IPS-20b (cell line): ENCODE data around the gene CEMIP.

Experiments used
- H3K27ac ChIP-seq: one replicate; pipeline ENCODE4 v1.5.1; 2013; ENCODE audit warnings: low read length
- H3K27me3 ChIP-seq: 2 replicates; pipeline ENCODE4 v1.6.1; 2013; ENCODE audit warnings: mild to moderate bottlenecking, low read length, inconsistent platforms; ENCODE audit not compliant: insufficient read depth
- H3K36me3 ChIP-seq: 2 replicates; pipeline ENCODE4 v1.6.1; 2013; ENCODE audit warnings: low read depth, mild to moderate bottlenecking, inconsistent platforms, low read length, moderate library complexity; ENCODE audit not compliant: insufficient read depth
- H3K4me1 ChIP-seq: 2 replicates; pipeline ENCODE4 v1.6.1; 2013; ENCODE audit warnings: mild to moderate bottlenecking, control low read depth, inconsistent platforms, low read length, moderate library complexity; ENCODE audit not compliant: insufficient read depth
- H3K4me3 ChIP-seq: 2 replicates; pipeline ENCODE4 v1.5.1; 2013; ENCODE audit warnings: mild to moderate bottlenecking, low read length, inconsistent platforms
- H3K9ac ChIP-seq: 2 replicates; pipeline ENCODE4 v1.6.1; 2013; ENCODE audit warnings: low read depth, mild to moderate bottlenecking, inconsistent platforms, low read length, moderate library complexity
- H3K9me3 ChIP-seq: 2 replicates; pipeline ENCODE4 v1.6.1; 2013; ENCODE audit warnings: mild to moderate bottlenecking, low read depth, low read length, inconsistent platforms; ENCODE audit not compliant: insufficient read depth

Gene CEMIP

DNA sequence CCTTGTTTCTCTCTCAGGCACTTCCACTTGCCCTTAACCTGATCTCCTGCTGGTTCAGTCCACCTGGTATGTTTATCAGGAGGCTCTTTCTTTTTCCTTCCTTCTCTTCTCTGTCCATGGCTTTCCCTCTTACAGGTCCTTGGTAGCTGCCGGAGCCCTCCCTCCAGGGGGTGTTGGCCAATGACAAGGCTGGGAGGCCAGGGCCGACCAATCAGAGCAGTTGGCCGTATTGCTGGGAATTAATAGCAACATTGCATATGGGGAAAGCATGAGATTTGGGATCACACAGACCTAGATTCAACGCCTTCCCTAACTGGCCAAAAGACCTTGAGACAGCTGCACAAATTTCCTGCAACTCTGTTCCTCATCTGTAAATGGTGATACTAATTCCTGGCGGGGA, 62.4 kb downstream of the CEMIP start:
- no peaks in the 10 kb centered on the region for H3K9me3 ChIP-seq
- no peaks in the 10 kb centered on the region for H3K36me3 ChIP-seq
- no peaks in the 10 kb centered on the region for H3K27me3 ChIP-seq
- H3K4me3 ChIP-seq = no peak overlapping the region
- H3K27ac ChIP-seq = no peak overlapping the region
- no peak overlapping the region for H3K9ac ChIP-seq
- H3K4me1 ChIP-seq = no peaks in the 10 kb centered on the region

DNA sequence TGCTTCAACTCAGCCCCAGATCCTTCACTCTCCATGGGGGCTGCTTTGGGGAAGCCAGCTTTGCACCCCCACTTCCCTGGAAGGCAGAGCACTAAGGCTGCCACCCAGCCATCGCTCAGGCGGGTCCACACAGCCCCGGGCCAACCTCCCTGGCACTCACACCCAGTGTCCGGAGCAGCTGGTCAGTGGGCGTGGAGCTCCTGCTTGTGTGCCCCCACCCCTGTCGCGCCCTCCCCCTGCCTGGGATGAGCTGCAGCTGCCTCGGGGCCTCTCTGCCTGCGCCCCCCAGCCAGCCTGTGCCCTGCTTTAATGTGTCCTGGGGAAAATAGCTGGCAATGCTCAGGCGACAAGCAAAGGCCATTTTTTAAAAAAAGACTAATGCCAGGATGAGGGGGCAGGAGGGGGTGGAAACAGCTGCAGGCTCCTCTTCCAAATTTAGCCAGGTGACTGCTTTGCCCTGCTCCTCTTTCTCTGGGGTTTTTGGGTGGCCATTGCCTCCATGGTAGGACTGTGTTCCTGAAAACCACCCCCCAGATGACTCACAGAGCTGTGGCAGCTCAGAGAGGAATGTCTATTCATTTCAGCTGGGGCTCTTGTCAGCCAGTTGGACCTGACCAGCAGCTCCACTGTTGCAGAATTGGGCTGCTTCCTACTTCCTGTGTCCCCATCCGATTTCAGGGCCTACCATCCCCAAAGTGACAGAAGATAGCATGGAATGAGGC, 65.0 kb downstream of the CEMIP start:
- H3K27ac ChIP-seq = no peak overlapping the region
- H3K9ac ChIP-seq = no peak overlapping the region
- H3K4me1 ChIP-seq = no peaks in the 10 kb centered on the region

DNA sequence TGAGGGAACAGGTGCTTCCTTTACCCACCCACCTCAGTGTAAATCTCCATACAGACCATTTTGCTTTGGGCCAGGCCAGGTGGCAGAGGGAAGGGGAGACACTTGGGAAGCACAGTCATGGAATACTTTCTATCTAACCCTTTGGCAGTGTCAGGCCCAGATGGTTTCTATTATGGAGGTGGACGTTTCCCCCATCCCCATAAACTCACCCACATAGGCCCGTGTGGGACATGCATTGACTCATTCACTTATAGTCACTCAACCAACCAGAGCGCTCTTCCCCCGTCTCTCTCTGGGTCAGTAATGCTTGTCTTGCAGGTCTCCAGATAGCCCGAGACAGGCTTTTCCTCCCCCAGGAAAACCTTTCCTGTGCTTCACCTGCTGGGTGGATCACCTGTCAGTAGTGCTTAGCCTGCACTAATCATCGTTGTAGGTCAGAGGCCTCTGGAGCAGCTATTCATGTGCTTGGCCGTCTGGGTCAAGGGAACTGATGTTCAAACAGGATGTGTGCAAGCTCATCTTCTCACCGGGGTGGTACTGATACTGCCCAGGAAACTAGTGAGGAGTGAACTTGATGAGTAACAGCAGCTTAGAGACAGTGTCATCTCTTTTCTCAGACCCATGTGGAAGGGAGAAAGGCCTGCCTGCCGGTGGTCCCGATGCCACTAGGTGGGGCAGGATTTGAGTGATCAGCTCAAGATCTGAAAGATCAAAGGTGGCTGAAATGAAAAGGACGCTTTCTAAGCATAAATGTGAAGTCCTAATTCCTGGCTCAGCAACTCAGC, 67.1 kb downstream of the CEMIP start:
- no peaks in the 10 kb centered on the region for H3K9me3 ChIP-seq
- H3K27me3 ChIP-seq = no peaks in the 10 kb centered on the region
- no peak overlapping the region for H3K27ac ChIP-seq
- H3K4me1 ChIP-seq = no peaks in the 10 kb centered on the region
- no peak overlapping the region for H3K9ac ChIP-seq
- H3K4me3 ChIP-seq = no peak overlapping the region
- H3K36me3 ChIP-seq = no peaks in the 10 kb centered on the region

More for the DNA sequence above, 65.0 kb downstream of the CEMIP start:
- Histone ChIP-seq H3K4me3 (no peak overlapping the region), H3K27me3 (no peaks in the 10 kb centered on the region), H3K36me3 (no peaks in the 10 kb centered on the region), H3K9me3 (no peaks in the 10 kb centered on the region)

DNA sequence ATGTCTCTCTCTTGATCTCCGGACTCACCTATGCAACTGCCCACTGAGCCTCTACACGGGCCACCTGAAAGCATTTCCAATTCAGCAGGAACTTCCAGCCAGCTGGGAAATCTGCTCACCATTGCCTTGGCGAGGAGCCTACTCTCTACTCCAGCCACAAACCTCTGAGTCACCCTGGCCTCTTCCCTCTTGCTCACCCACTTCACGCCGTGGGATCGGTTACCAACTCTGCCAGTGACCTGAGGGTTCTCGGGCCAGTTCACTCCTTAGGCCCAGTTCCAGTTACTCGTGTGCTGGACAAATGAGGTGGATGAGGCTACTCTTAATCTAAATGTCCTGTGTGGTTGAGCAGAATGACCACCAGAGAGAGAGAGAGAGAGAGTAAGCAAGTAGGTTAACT, 70.1 kb downstream of the CEMIP start:
- no peak overlapping the region for H3K27ac ChIP-seq

DNA sequence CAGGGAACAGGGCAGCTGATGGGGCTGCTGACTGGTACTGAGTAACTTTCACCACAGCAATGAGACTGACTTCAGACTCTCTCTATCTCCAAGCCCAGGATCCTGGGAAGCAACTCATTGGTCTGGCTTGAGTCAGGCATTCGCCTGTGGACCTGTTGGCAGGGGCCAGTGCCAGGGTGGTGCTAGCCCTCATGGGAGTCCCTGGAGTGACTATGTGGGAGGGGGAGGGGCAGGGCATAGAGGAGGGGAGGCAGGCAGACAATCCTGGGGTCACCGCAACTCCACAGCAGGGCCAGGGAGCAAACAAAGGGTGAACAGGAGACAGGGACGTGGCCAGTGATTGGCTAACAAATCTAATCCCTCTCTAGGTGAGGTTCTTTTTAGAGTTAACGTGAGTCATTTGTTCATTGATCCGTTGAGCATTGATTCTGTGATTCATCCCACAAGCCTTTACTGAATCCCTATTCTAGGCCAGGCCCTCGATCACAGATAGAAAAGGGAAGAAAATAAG, 71.8 kb downstream of the CEMIP start:
- H3K9ac ChIP-seq = no peak overlapping the region
- H3K4me3 ChIP-seq = no peak overlapping the region
- no peaks in the 10 kb centered on the region for H3K9me3 ChIP-seq
- H3K27ac ChIP-seq = no peak overlapping the region
- H3K27me3 ChIP-seq = no peaks in the 10 kb centered on the region
- H3K36me3 ChIP-seq = no peaks in the 10 kb centered on the region
- no peaks in the 10 kb centered on the region for H3K4me1 ChIP-seq

More for the DNA sequence above, 70.1 kb downstream of the CEMIP start:
- H3K9ac ChIP-seq = no peak overlapping the region
- no peak overlapping the region for H3K4me3 ChIP-seq
- no peaks in the 10 kb centered on the region for H3K27me3 ChIP-seq
- no peaks in the 10 kb centered on the region for H3K4me1 ChIP-seq
- no peaks in the 10 kb centered on the region for H3K9me3 ChIP-seq
- no peaks in the 10 kb centered on the region for H3K36me3 ChIP-seq

DNA sequence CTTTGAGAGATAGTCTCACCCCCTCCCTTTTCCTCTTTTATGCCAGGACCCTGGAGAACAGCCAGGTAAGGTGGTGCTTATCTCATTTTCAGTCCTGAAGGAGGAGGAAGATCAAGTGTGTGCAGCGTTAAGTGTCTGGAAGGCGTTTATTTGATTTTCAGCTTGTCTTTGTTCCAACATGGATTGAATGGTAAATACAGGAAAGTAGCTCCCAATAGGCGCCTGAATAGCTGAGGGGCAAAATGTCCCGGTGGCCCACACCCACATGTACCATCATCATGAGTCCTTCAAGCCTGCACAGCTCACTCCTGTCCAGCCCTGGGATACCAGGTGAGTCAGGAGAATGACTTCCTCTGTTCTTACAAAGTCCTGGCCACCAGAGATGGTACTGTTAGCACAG, 73.5 kb downstream of the CEMIP start:
- Histone ChIP-seq H3K9me3 (no peaks in the 10 kb centered on the region), H3K4me1 (no peaks in the 10 kb centered on the region), H3K36me3 (no peaks in the 10 kb centered on the region), H3K4me3 (no peak overlapping the region), H3K27me3 (no peaks in the 10 kb centered on the region), H3K27ac (no peak overlapping the region), H3K9ac (no peak overlapping the region)

DNA sequence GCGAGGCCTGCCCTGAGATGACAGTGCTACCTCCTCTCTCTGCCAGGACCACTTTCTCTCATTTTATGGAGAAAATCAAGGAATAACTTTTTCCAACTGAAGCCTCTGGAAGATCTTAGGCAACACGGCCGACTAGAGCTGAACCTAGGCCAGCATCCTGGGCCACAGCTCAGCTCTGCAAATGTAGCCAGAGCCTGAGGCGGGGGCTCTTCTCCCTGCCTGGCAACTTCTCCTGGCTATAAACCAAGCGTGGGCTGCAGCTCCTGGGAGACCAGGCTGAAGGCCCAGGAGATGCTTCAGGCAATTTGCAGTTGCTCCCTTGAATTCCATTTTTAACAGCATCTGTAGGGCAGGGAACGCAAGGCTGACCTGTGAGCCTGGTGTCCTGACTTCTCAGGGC, 74.9 kb downstream of the CEMIP start:
- Histone ChIP-seq H3K4me1 (no peaks in the 10 kb centered on the region), H3K36me3 (no peaks in the 10 kb centered on the region), H3K27ac (no peak overlapping the region)

DNA sequence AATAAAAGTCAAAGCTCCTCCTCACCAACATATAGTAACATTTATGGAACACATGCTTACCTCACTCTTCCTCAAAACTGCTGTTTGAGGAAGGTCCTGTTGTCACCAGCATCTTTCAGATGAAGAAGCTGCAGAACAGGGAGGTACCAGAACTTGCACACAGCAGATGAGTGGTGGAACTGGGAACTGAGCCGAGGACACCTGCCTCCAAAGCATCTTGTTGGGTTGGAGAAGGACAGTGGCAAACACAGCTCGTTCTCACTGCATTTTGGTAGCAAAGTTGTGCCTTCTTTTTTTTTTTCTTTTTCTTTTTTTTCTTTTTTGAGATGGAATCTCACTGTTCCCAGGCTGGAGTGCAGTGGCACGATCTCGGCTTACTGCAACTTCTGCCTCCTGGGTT, 76.0 kb downstream of the CEMIP start:
- Histone ChIP-seq H3K4me3 (no peak overlapping the region), H3K9me3 (no peaks in the 10 kb centered on the region), H3K9ac (no peak overlapping the region), H3K27me3 (0 out of 2 replicates have a peak, but pooled peaks cover 3% of the 10 kb centered on the region), H3K36me3 (no peaks in the 10 kb centered on the region), H3K27ac (no peak overlapping the region), H3K4me1 (no peaks in the 10 kb centered on the region)

More for the DNA sequence above, 74.9 kb downstream of the CEMIP start:
- Histone ChIP-seq H3K4me3 (no peak overlapping the region), H3K9ac (no peak overlapping the region), H3K9me3 (no peaks in the 10 kb centered on the region), H3K27me3 (no peaks in the 10 kb centered on the region)

DNA sequence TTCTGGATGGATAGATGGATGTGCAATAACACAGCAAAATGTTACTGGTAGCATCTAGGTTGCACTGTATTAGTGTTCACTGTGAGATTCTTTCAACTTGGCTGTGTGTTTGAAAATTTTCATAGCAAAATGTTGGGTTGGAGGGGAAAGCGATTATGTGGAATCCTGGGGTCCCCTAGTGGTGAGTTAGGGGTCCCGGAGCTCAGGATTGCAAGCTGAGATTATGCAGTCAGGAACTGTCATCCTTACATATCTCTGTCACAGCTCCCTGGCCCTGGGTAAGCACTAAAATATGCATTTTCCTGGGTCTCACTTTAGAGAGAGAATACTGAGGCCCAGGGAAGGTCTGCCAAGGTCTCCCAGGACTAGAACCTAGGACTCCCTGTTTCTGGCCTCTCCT, 77.2 kb downstream of the CEMIP start:
- Histone ChIP-seq H3K27ac (no peak overlapping the region), H3K9me3 (no peaks in the 10 kb centered on the region), H3K27me3 (0 out of 2 replicates have a peak, but pooled peaks cover 3% of the 10 kb centered on the region), H3K4me3 (no peak overlapping the region), H3K4me1 (no peaks in the 10 kb centered on the region), H3K36me3 (no peaks in the 10 kb centered on the region), H3K9ac (no peak overlapping the region)

DNA sequence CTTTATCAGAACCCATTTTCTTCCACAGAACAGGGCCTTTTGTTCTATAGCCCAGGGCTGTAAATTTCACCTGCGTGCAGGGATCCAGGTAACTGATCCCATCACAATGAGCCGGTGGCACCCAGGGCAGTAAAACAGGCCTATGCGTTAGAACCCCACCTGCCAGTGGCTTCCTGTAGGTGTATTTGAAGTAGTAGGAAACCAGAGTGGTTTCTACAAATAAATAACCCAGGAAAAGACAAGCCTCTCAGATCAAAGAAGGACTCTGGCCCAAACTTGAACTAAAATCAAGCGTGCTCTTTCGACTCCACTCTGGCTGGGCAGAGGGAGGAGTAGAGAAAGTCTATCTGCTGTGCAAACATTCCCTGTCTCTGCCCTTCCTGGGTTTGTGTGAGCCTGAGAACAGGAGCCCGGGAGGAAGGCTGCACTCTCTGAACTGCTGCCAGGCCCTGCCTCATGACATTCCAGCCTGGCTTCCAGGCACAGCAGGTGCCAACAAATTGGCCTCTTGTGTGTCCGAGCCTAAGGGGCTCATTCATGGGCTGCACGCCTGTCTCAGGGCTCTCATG, 77.7 kb downstream of the CEMIP start:
- Histone ChIP-seq H3K27me3 (0 out of 2 replicates have a peak, but pooled peaks cover 3% of the 10 kb centered on the region), H3K4me3 (no peak overlapping the region), H3K27ac (no peak overlapping the region), H3K9ac (no peak overlapping the region), H3K9me3 (no peaks in the 10 kb centered on the region), H3K4me1 (no peaks in the 10 kb centered on the region), H3K36me3 (no peaks in the 10 kb centered on the region)

DNA sequence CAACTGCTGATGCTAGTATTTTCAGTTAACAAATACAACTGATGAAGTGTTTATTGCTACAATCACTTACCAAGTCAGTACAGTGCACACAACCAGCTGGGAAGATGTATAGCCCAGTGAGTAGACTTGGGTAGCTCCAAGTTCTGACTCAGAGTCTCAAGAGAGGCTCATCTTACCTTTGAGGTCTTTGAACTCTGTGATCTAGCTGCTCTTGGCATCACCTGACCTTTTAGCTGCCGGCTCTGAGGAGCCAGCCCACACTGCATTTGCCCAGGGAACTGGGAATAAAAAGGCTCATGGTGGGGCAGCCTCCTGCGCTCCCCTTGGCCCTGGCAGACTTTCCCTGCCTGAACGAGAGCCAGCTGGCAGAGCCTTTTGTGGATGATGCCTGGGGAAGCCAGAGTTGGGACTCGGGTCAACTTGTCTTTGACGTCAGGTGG, 82.6 kb downstream of the CEMIP start:
- Histone ChIP-seq H3K36me3 (no peaks in the 10 kb centered on the region), H3K27ac (no peak overlapping the region)

More for the DNA sequence above, 82.6 kb downstream of the CEMIP start:
- Histone ChIP-seq H3K27me3 (0 out of 2 replicates have a peak, but pooled peaks cover 3% of the 10 kb centered on the region), H3K4me1 (peaks cover 14% of the 10 kb centered on the region; the same call in 1 of the 2 replicates), H3K9me3 (no peaks in the 10 kb centered on the region), H3K9ac (no peak overlapping the region), H3K4me3 (no peak overlapping the region)
